Lower leg skin (tissue), 3 donors: Measurements from ENCODE around the gene TNFAIP8.

Experiments
- CTCF ChIP-seq, 3 donors: fragments of 450-650 bp; IDR thresholded peaks; one replicate each; pipeline ENCODE4 v1.5.1; 2016; ENCODE audit warnings: antibody characterized with exemption in 3 of 3, mild to moderate bottlenecking in 3 of 3, moderate library complexity in 2 of 3
- POLR2A ChIP-seq, 2 donors: fragments of 450-650 bp; IDR thresholded peaks; one replicate each; pipeline ENCODE4 v1.6.1; 2016 to 2017; ENCODE audit warnings: antibody characterized with exemption in 2 of 2, mild to moderate bottlenecking in 1 of 2, moderate library complexity in 1 of 2

GRCh38 chr5:119316906-119317305, 38.9 kb upstream of the TNFAIP8 start:
- no peak for TF ChIP-seq CTCF (IDR thresholded peaks at IDR 0.05)
- TF ChIP-seq POLR2A (IDR thresholded peaks at IDR 0.05) = no peak
